ENCODE results near the gene DRD4.
A peak's percentile ranks its signal among the peaks of the same experiment; 100 is the strongest.

The DRD4 gene

GRCh38 chr11:636511-637332 lies at the start of gene DRD4:
TSS of gene DRD4 (plus strand) at chr11:637269. CDS start at chr11:637305, 36 bp downstream.
- no peak for DNase-seq (ENCODE audit: low read depth in 2 of 2)

- DNase-seq (ENCODE audit: low read depth in 2 of 2), result no peak
Measured at GRCh38 chr11:587546-587945, 49.5 kb upstream of the DRD4 start.

GRCh38 chr11:587978-588380 lies 49.1 kb upstream of the DRD4 start:
- DNase-seq (ENCODE audit: low read depth in 2 of 2), result peak; percentile 66 to 70

DNA sequence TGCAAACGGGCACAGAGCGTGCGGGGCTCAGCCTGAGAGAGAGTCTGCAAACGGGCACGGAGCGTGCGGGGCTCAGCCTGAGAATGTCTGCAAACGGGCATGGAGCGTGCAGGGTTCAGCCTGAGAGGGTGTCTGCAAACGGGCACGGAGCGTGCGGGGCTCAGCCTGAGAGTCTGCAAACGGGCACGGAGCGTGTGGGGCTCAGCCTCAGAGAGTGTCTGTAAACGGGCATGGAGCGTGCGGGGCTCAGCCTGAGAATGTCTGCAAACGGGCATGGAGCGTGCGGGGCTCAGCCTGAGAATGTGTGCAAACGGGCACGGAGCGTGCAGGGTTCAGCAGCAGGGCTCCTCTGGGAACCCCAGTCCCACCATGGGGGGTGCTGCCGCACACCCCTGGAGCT lies 47.3 kb upstream of the DRD4 start:
- DNase-seq (ENCODE audit: low read depth in 2 of 2), result no peak

DNA sequence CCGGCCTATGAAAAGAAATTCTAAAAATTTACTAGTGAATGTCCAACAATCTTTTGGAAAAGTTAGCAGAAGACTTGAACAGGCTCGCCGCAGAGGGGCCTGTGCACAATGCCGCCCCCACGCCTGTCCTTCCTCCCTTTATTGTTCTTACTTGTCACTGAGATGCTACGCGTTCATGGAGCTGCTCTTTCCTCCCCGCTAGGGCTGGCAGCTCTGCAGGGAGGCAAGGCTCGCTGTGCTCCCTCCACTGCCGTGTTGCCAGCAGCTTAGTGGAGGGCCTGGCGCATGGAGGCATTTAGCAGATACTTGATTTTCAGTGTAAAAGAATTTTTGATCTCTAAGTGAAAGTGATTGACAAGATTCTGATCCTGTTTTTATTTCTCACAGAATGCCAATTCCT lies 46.1 kb upstream of the DRD4 start:
- DNase-seq (ENCODE audit: low read depth in 2 of 2), result no peak

DNA sequence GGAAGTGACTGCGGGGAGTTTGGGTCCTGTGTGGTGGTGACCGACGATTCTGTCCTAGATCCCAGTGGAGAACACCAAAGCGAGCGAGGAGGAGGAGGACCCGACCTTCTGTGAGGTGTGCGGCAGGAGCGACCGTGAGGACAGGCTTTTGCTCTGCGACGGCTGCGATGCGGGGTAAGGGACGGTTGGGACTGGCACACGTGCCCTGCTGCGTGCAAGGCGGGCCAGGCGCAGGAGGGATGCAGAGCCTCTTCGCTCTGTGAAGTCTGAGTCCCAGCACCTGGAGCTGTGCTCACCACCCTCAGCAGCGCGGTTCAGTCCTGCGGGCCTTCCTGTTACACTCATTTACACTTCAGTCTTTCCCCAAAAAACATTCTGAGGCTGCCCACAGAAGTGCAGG lies 44.6 kb upstream of the DRD4 start:
- DNase-seq (ENCODE audit: low read depth in 2 of 2), result no peak

DNA sequence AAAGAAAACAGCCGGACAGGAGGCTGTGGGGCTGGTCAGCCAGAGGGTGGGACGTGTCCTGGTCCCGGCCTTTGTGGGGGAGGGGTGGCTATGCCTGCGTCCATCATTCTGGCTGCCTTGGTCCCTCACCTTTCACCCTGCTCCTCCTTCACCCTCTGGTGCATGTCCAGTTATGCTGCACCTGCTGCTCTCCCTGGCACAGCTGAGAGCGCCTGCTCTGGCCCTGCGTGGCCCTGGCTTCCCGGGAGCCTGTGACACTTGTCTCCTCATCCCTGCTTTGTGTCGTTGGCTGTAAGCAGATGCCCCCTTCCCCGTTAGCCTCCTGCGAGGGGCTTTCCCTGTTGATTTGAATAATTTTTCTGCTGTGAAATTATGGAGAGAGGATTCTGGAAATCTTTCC lies 44.2 kb upstream of the DRD4 start:
- DNase-seq (ENCODE audit: low read depth in 2 of 2), result no peak

- DNase-seq (ENCODE audit: low read depth in 2 of 2), result no peak
Measured at GRCh38 chr11:593347-593746, 43.7 kb upstream of the DRD4 start.

DNA sequence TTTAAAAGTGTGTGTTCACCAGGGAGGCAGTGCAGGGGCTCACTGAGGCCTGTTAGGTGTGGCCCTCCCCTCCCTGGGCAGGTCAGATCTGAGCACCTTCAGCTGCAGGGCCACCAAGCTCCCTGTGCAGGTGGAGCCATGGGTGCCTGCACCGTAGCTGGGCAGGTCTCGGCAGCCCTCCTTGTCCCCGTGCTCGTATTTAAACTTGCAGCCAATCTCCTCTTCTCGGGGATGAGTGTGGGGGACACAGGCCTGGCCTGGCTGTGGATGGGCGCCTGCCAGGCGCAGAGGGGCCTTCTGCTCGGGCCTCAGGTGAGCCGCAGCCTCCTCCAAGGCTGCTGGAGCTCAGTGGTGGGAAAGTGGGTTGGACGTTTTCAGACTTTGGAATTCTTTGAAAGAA lies 41.7 kb upstream of the DRD4 start:
- DNase-seq (ENCODE audit: low read depth in 2 of 2), result no peak

GRCh38 chr11:596374-596773 lies 40.7 kb upstream of the DRD4 start:
- DNase-seq (ENCODE audit: low read depth in 2 of 2), result no peak

- DNase-seq (ENCODE audit: low read depth in 2 of 2), result no peak
Measured at GRCh38 chr11:597166-597725, 39.8 kb upstream of the DRD4 start.

- DNase-seq (ENCODE audit: low read depth in 2 of 2), result no peak
Measured at GRCh38 chr11:598005-598680, 38.9 kb upstream of the DRD4 start.

GRCh38 chr11:601573-602245 lies 35.4 kb upstream of the DRD4 start:
- no peak for DNase-seq (ENCODE audit: low read depth in 2 of 2)

DNA sequence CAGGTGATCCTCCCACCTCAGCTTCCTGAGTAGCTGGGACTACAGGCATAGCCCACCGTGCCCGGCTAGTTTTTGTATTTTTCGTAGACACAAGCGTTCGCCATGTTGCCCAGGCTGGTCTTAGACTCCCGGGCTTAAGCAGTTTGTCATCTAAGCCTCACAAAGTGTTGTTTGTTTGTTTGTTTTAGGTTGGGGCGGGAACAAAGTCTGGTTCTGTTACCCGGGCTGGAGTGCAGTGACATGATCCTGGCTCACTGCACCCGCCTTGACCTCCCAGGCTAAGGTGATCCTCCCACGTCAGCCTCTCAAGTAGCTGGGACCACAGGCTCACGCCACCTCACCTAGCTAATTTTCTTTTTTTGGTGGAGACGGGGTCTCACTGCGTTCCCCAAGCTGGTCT lies 33.9 kb upstream of the DRD4 start:
- no peak for DNase-seq (ENCODE audit: low read depth in 2 of 2)

- no peak for DNase-seq (ENCODE audit: low read depth in 2 of 2)
Measured at GRCh38 chr11:605286-606129, 31.6 kb upstream of the DRD4 start.

- no peak for DNase-seq (ENCODE audit: low read depth in 2 of 2)
Measured at GRCh38 chr11:606245-606644, 30.8 kb upstream of the DRD4 start.

DNA sequence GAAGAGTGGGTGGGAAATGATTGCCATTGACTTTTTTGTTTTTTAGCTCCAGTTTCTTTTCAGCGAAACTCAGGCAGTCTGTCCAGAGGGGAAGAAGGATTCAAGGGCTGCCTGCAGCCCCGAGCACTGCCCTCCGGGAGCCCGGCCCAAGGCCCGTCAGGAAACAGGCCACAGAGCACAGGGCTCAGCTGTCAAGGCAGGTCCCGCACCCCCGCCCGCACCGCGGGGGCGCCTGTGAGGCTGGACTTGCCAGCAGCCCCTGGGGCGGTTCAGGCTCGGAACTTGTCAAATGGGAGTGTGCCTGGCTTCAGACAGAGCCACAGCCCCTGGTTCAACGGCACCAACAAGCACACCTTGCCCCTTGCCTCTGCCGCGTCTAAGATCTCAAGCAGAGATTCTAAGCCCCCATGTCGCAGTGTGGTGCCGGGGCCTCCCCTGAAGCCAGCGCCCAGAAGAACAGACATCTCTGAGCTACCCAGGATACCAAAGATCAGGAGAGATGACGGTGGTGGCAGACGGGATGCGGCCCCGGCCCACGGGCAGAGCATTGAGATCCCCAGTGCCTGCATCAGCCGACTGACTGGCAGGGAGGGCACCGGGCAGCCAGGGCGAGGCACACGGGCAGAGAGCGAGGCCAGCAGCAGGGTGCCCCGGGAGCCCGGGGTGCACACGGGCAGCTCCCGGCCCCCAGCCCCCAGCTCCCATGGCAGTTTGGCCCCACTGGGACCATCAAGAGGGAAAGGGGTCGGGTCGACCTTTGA lies 29.9 kb upstream of the DRD4 start:
- DNase-seq (ENCODE audit: low read depth in 2 of 2), result no peak

- DNase-seq (ENCODE audit: low read depth in 2 of 2), result no peak
Measured at GRCh38 chr11:607971-608659, 29.0 kb upstream of the DRD4 start.

DNA sequence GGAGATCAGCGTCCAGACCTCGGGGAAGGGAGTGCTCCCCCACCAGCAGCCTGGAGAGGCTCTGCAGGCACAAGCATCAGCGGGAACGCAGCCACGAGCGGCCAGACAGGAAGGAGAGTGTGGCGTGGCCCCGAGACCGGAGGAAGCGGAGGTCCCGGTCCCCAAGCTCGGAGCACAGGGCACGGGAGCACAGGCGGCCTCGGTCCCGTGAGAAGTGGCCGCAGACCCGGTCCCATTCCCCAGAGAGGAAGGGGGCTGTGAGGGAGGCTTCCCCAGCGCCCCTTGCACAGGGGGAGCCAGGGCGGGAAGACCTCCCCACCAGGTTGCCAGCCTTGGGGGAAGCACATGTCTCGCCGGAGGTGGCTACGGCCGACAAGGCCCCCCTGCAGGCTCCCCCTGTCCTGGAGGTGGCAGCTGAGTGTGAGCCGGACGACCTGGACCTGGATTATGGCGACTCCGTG lies 28.2 kb upstream of the DRD4 start:
- DNase-seq (ENCODE audit: low read depth in 2 of 2), result no peak

DNA sequence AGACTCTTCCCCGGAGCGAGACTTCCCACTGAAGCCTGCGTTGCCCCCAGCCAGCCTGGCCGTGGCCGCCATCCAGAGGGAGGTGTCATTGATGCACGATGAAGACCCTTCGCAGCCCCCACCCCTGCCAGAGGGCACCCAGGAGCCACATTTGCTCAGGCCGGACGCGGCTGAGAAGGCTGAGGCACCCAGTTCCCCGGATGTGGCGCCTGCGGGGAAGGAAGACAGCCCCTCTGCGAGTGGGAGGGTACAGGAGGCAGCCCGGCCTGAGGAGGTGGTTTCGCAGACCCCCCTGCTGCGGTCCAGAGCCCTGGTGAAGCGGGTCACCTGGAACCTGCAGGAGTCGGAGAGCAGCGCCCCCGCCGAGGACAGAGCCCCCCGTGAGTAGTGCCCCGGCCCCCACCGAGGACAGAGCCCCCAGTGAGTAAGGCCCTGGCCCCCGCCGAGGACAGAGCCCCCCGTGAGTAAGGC lies 27.7 kb upstream of the DRD4 start:
- no peak for DNase-seq (ENCODE audit: low read depth in 2 of 2)
